HepG2 (cell line): Measurements from ENCODE around the gene RIMOC1. TPM values are rescaled to one million over a fixed set of nuclear protein-coding genes. Genes with fewer than 3 reads are reported as not detected.
A peak's percentile ranks its signal among the peaks of the same experiment; 100 is the strongest.

ENCODE experiments used
- AKAP8 ChIP-seq: sonication (generic); formaldehyde crosslinking; IDR thresholded peaks from 2 replicates; pipeline ENCODE4 v1.5.1; 2020; ENCODE audit warnings: mild to moderate bottlenecking, missing genetic modification reagents
- CEBPB ChIP-seq: IDR thresholded peaks from 2 replicates; pipeline ENCODE4 v1.6.1; 2011; ENCODE audit warnings: low read depth, low read length, improper control_type of control experiment, borderline replicate concordance
- HNF4G ChIP-seq, 2 experiments: sonication (generic) in 1 of 2; formaldehyde crosslinking in 1 of 2; IDR thresholded peaks; 2 replicates each; pipeline versions ENCODE4 v1.4.0 to v1.6.1; 2011 to 2020; ENCODE audit warnings: borderline replicate concordance in 2 of 2, low read depth in 2 of 2, mild to moderate bottlenecking in 2 of 2, low read length in 1 of 2, missing genetic modification reagents in 1 of 2, moderate library complexity in 1 of 2
- HOMEZ ChIP-seq: IDR thresholded peaks from 2 replicates; pipeline ENCODE4 v1.6.1; 2016; ENCODE audit warnings: low read depth
- MBNL3 ChIP-seq: fragments of 250-450 bp; sonication (Bioruptor Pico); conservative IDR thresholded peaks from 2 replicates; pipeline ENCODE4 v1.8.0; 2022; ENCODE audit warnings: mild to moderate bottlenecking, inconsistent platforms
- MXD1 ChIP-seq: sonication (generic); formaldehyde crosslinking; IDR thresholded peaks from 2 replicates; pipeline ENCODE4 v1.4.0; 2020; ENCODE audit warnings: mild to moderate bottlenecking, missing genetic modification reagents
- NCOR1 ChIP-seq: fragments of 200-600 bp; sonication (generic); IDR thresholded peaks from 2 replicates; pipeline ENCODE4 v1.7.0; 2017; ENCODE audit warnings: antibody characterized with exemption, low read length, borderline replicate concordance
- NR2C2 ChIP-seq: sonication (generic); formaldehyde crosslinking; IDR thresholded peaks from 2 replicates; pipeline ENCODE4 v1.4.0; 2020; ENCODE audit warnings: missing genetic modification reagents, mild to moderate bottlenecking, moderate library complexity, borderline replicate concordance
- PHF5A ChIP-seq: IDR thresholded peaks from one replicate; pipeline ENCODE4 v1.6.1; 2018; ENCODE audit warnings: low read depth, missing genetic modification reagents; ENCODE audit not compliant: unreplicated experiment
- PRDM10 ChIP-seq: sonication (generic); formaldehyde crosslinking; IDR thresholded peaks from 2 replicates; pipeline ENCODE4 v1.4.0; 2020; ENCODE audit warnings: low read depth, missing genetic modification reagents
- RBAK ChIP-seq: sonication (generic); formaldehyde crosslinking; IDR thresholded peaks from 2 replicates; pipeline ENCODE4 v1.5.1; 2020; ENCODE audit warnings: mild to moderate bottlenecking, missing genetic modification reagents
- SNAPC2 ChIP-seq: sonication (generic); formaldehyde crosslinking; IDR thresholded peaks from 2 replicates; pipeline ENCODE4 v1.8.1; 2022; ENCODE audit warnings: mild to moderate bottlenecking, missing genetic modification reagents
- SP5 ChIP-seq: IDR thresholded peaks from 2 replicates; pipeline ENCODE4 v1.6.1; 2016; ENCODE audit warnings: low read depth, borderline replicate concordance
- SUZ12 ChIP-seq: fragments of 150-350 bp; IDR thresholded peaks from 2 replicates; pipeline ENCODE4 v1.6.1; 2014; ENCODE audit warnings: low read depth, low read length
- TBP ChIP-seq: sonication (generic); formaldehyde crosslinking; IDR thresholded peaks from 2 replicates; pipeline ENCODE4 v1.5.0; 2020; ENCODE audit warnings: missing genetic modification reagents
- ZBTB34 ChIP-seq: sonication (generic); formaldehyde crosslinking; IDR thresholded peaks from 2 replicates; pipeline ENCODE4 v1.8.0; 2022; ENCODE audit warnings: mild to moderate bottlenecking, missing genetic modification reagents
- ZMYM4 ChIP-seq: sonication (generic); formaldehyde crosslinking; IDR thresholded peaks from 2 replicates; pipeline ENCODE4 v1.8.1; 2023; ENCODE audit warnings: mild to moderate bottlenecking, missing genetic modification reagents
- ZNF263 ChIP-seq: sonication (generic); formaldehyde crosslinking; IDR thresholded peaks from 2 replicates; pipeline ENCODE4 v1.4.0; 2020; ENCODE audit warnings: missing genetic modification reagents
- ZNF274 ChIP-seq: sonication (generic); formaldehyde crosslinking; IDR thresholded peaks from 2 replicates; pipeline ENCODE4 v1.5.1; 2020; ENCODE audit warnings: mild to moderate bottlenecking, missing genetic modification reagents
- polyA plus RNA-seq, 8 experiments: library from polyadenylated mRNA; depleted of rRNA in 3 of 8; stranded (reverse) in 7 of 8; unstranded in 1 of 8; fragments of >200 nt; fragmentation: Illumina TruSeq in 4 of 8; extraction: Trizol in 4 of 8; gene quantifications; 2 replicates each; pipeline versions ENCODE4 v1.2.1 to v1.2.3, GENCODE V29; 2011 to 2016; ENCODE audit warnings: low read depth in 4 of 8, missing spikeins in 1 of 8, mixed read lengths in 1 of 8; ENCODE audit not compliant: insufficient read depth in 1 of 8
- total RNA-seq, 5 experiments: library from RNA; depleted of rRNA; stranded (reverse); fragments of >200 nt; fragmentation: Illumina TruSeq; extraction: Trizol; gene quantifications; 2 replicates each; pipeline ENCODE4 v1.2.3, GENCODE V29; 2016; ENCODE audit warnings: low read depth in 1 of 5

RIMOC1 gene
- total and polyA plus RNA-seq, 2 of the 13 experiments (the other 11 are each of a cell fraction or from before 2014, with no cell fraction given) = 16.3 to 16.9 TPM

GRCh38 chr5:41924872-41925554, 20.9 kb downstream of the RIMOC1 start, which contains the start of gene FBXO4 (continued):
- no peak for TF ChIP-seq PRDM10
- TF ChIP-seq MXD1 = no peak; the same call in 1 of the 2 replicates
- no peak for TF ChIP-seq PHF5A
- peak; percentile 74; the same call in 1 of the 2 replicates for TF ChIP-seq NR2C2 (CRISPR knock-in tag)
- no peak for TF ChIP-seq NCOR1
- TF ChIP-seq ZBTB34 = peak; percentile 82; the same call in 1 of the 2 replicates
- TF ChIP-seq HOMEZ (CRISPR knock-in tag) = peak; percentile 74; the same call in 1 of the 2 replicates
- TF ChIP-seq ZNF263 = peak; percentile 65
- TF ChIP-seq SNAPC2 (CRISPR knock-in tag) = no peak; the same call in 1 of the 2 replicates
- no peak for TF ChIP-seq RBAK (CRISPR knock-in tag)
- TF ChIP-seq TBP (CRISPR knock-in tag) = no peak
- TF ChIP-seq MBNL3 (CRISPR knock-in tag) = no peak
- TF ChIP-seq ZMYM4 = peak; percentile 97
- peak; percentile 84 for TF ChIP-seq ZNF274 (CRISPR knock-in tag)
- TF ChIP-seq HNF4G (IDR thresholded peaks at IDR 0.05; ENCODE audit: borderline replicate concordance, low read depth, low read length) = no peak
- no peak for TF ChIP-seq HNF4G (CRISPR knock-in tag; IDR thresholded peaks at IDR 0.05; ENCODE audit: borderline replicate concordance, low read depth)
- TF ChIP-seq AKAP8 (CRISPR knock-in tag) = no peak
- TF ChIP-seq SUZ12 = no peak
- TF ChIP-seq SP5 (CRISPR knock-in tag) = 0 out of 2 replicates have a peak, but pooled peaks have one; percentile 45
- no peak for TF ChIP-seq CEBPB
